Amniotic epithelial cell (primary cell): ENCODE data around the gene BRINP1.

Experiments
- DNase-seq: peaks from one replicate; pipeline ENCODE4 v3.0.0-alpha.2; 2010; ENCODE audit warnings: low read depth

Gene BRINP1

GRCh38 chr9:119282476-119283077 lies 86.7 kb downstream of the BRINP1 start:
- DNase-seq, result no peak

GRCh38 chr9:119280740-119281485 lies 88.3 kb downstream of the BRINP1 start:
- DNase-seq, result no peak

- DNase-seq, result no peak
These were observed 91.1 kb downstream of the BRINP1 start for GRCh38 chr9:119278171-119278570.

- DNase-seq, result no peak
These were observed 95.1 kb downstream of the BRINP1 start for GRCh38 chr9:119273984-119274665.

DNA sequence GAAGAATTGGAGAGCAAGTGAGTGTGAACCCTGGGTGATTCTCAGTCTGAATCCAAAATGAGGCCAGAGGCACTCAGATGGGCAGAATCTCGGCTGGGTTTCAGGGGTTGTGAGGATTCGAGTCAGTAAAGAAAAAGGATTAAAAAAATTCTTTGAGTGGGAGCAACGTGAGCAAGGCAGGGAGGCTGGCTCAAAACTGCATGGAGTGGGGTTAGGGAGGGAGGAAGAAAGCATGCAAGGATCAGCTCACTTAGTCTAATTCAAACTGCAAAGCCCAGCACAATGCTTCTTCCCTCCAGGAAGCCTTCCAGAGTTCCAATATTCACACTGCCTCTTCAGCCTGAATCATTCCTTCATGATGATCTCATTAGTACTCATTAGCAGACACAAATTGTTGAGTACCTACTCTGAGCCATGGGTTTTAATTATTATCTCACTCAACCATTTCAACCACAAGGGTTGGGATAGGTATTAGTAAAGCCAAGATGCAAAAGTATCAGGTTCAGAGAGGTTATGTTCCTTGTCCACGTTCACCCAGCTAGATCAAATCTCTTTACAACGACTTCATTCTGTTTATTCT lies 95.8 kb downstream of the BRINP1 start:
- DNase-seq, result no peak

DNA sequence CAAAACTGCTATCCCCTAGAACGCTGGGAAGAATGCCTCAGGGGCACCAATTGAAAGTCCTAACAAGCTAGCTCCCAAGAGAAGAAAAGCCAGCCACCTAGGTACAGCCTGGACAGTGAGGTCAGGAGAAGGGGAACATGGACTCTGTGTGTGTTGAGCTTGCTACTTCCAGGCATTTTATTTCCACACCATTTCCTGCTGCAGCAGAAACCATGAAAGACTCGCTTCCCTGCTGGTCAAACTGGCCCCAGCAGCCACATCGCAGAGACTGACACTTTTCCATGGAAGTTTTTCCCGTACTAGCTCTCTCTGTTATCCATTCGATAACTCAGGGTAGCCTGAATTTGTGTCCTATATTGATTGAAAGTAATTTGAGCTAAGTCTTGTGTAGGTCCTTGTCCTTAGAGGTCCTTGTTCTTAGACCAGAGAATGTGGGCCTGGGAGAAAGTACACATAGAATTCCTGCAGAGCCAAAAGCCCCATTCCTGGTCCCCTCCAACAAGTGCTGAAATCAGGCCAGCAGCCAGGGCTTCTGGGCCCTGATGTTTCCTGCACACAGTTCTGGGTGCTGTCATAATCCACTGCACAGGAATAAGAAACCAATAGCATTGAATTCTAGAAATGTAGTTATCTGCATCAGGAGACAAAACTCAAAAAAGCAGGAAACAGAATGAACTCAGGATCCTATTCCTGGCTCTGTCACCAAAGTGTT lies 96.6 kb downstream of the BRINP1 start:
- DNase-seq, result no peak

GRCh38 chr9:119268985-119269384 lies 100.2 kb downstream of the BRINP1 start:
- no peak for DNase-seq

DNA sequence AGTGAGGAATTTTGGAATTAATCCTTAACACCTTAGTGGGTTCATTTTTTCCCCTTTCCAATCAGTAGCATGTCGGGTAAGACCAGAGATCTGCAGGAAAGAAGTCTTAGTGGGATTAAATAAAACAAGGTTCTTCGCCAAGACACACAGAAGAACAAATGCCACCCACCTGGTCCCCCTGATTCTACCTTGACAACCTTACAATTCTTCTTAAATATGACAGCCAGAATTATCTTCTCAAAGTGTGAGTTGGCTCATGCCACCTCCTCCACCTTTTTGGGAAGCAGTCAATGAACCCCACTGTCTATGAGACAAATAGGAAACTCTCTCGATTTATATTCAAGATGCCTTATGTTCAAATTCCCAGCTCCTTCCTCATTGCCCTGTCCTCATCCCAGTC lies 105.1 kb downstream of the BRINP1 start:
- DNase-seq, result no peak

DNA sequence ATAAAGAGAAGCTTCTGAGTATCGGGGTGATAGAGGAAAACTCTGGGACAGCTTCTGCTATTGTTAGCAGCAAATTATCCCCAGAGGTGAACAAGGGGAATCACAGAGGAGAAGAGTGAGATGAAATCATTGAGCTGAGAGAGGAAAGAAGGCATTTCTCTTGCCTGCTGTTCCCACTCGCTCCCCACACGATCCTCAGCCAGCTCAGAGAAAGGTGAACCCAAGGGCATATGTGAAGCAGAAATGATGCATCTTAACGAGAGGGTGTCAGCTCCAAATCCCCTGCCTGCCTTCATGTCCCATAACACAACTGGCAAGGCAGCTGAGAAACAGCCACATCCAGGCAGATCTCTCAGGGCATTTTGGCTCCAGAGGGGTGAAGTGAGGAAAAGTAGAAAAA lies 111.6 kb downstream of the BRINP1 start:
- DNase-seq, result no peak

DNA sequence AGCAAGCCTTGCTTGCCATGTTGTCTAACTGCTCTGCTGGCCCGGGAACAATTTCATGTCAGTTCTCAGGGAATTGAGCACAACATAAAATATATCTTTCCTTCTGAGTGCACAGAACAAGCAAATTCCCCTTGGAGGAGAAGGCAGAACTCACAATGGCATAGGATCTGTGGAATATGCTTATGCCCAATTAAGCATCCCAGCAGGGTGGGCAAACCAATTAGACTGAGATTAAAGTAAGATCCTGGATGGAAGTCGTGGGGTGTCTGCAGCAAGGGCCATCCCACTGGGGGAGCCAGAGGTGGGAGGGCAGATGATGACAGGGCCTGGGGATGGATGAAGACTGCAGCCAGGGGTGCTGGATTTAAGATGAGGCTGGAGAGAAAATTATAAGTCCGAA lies 114.1 kb downstream of the BRINP1 start:
- DNase-seq, result no peak

DNA sequence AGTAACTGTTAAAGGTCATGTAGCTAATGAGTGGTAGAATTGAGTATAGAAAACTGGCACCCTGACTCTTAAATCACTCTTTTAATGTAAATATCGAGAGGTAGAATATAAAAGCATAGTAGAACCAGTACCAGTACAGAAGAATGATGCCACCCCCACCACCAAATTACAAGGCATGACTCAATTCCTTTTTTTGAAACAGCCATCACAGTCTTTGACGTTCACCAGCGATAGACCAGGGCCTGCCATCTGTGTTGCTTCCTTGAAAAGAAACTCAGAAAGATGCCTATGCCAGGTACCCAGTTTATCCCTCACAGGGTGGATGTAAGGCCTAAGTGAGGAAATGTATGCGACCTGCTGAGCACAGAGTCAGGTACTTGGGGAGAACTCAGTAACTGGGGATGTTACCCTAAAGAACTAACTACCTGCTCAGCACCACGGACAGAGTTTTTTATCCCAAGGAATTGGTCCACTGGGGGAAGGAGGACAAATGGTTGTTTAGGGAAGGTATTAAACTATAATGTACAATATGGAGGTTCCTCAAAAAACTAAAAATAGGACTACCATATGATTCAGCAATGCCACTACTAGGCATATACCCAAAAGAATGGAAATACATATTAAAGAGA lies 116.5 kb downstream of the BRINP1 start:
- DNase-seq, result no peak

DNA sequence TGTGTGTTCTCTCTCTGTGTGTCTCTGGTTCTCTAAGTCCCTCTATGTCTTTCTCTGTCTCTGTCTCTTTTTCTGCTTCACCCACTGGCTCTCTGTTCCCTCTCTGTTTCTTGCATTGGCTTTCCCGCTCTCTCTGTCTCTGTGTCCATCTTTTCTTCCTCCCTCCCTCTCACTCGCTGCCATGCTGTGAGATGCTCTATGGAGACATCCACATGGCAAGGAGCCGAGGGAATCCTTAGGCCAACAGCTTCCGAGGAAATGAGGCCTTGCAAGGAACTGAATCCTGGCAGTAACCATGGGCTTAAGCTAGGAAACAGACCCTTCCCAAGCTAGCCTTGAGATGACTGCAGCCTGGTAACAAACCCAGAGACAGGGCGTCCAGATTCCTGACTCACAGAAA lies 117.3 kb downstream of the BRINP1 start:
- DNase-seq, result no peak

- no peak for DNase-seq
These were observed 118.5 kb downstream of the BRINP1 start for GRCh38 chr9:119250730-119251129.

GRCh38 chr9:119240546-119240945 lies 128.7 kb downstream of the BRINP1 start:
- no peak for DNase-seq

- no peak for DNase-seq
These were observed 134.6 kb downstream of the BRINP1 start for GRCh38 chr9:119234636-119235035.

DNA sequence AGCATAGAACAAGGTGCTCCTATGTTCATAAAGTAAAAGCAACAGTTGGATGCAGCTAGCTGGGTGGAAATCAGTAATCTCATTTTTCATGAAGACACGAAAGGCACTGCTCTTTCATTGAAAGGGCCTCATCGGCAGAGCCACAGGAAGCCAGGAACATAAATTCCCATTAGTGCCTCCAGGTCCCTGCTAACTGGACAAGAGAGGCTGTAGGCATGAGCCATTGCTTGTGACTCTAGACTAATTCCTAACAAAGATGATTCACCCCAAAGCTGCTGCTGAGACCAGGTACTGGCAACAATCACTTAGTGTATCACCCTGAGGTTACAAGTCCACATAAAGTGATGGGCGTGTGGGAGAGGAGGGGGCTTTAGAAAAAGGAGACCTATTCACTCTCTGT lies 141.8 kb downstream of the BRINP1 start:
- no peak for DNase-seq

- DNase-seq, result no peak
These were observed 144.8 kb downstream of the BRINP1 start for GRCh38 chr9:119224431-119224830.

- no peak for DNase-seq
These were observed 148.0 kb downstream of the BRINP1 start for GRCh38 chr9:119221276-119221675.

- no peak for DNase-seq
These were observed 150.9 kb downstream of the BRINP1 start for GRCh38 chr9:119218293-119218692.

GRCh38 chr9:119216651-119217331 lies 152.4 kb downstream of the BRINP1 start:
- no peak for DNase-seq

DNA sequence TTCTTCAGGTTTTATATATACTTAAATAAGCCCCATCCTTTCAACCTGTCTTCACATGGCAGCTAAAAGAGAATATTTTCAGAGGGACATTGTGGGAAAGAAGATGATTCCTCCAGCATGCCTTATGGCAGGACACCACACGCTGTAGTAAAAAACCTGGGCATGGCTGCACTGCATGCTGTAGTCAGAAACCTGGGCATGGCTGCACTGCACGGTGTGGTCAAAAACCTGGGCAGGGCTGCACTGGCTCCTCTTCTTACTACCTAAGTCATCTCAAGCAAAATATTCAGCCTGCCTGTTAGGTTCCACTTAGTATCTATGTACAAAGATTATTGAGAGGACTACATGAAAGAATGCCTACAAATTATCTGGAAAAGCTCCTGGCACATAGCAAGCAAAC lies 153.6 kb downstream of the BRINP1 start:
- DNase-seq, result no peak
